ENCODE measurements around the gene CAPN10.

Gene CAPN10

DNA sequence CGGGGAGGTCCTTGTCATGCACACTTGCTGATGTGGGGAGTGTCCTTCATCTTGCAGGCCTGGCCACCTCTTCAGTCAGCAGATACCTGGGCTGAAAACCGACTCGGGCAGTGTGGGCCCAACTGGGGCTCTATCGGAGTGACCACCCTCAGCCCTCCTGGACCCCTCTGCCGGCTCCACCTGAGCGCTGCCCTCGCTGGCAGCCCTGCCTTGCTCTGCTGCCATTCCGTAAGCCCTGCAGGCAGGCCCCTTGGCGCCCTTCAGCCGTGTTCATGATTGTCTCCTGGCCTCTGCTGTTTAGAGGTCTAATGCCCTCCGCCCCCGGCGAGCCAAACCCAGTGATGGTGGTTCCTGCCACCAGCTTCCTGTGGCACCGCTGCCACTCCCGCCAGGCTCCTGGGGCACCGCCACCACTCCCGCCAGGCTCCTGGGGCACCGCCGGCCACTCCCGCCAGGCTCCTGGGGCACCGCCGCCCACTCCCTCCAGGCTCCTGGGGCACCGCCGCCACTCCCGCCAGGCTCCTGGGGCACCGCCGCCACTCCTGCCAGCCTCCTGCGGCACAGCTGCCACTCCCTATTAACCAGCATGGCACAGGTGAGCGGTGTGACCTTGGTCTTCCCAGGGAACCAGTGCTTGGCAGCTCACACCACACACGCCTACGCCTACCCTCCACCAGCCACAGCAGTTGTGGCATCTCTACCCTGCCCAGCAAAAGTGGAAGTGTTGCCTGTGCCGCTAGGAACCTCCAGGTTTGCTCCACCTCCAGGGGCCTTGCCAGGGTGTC lies 15.9 kb downstream of the CAPN10 start:
- CTCF ChIA-PET = interaction anchor here (1.0 kb wide), 1 partner anchor 14 kb away, joined by 4 read pairs; no protein-coding TSS in a partner anchor
- H3K36me3 Mint-ChIP-seq = peaks cover 2% of the 10 kb centered on the region
- no peaks in the 10 kb centered on the region for H3K4me1 Mint-ChIP-seq
- no peak overlapping the region for H3K27ac Mint-ChIP-seq
- H3K4me3 Mint-ChIP-seq = no peak overlapping the region
- H3K27me3 Mint-ChIP-seq = no peaks in the 10 kb centered on the region
- H3K9me3 Mint-ChIP-seq = no peaks in the 10 kb centered on the region
- DNase-seq = peak; percentile 18

DNA sequence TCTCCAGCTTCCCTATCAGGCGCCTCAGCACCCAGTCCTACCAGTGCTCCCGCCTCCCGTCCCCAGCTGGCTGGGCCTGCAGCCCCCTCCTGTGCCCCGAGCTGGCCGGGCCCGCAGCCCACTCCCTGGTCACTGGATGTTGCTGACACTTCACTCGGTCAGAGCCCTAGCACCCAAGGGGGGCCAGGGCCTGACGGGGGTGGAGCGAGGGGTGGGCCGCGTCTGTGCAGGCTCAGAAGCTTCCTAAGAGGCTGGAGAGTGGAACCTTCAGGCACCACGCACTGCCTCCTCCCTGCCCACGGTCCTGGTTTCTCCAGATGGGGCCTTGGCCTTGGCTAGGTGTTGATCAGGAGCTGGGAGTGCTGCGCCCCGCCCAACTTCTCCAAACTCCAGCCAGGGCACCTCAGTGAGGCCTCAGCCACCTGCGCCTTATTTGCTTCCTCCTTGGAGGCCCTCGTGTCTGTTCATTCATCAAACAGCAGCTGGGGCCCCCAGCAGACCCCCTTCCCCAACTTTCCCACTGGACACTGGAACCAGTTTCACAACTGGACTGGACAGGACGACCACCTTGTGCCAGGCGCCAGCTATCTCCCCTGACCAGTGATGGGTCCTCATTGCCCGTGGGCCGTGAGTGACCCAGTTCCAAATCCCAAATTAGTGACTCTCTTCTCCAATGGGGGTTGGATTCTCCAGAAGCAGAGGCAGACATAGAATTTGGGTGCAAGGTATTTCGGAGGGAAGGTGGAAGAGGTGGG lies 16.7 kb downstream of the CAPN10 start:
- Mint-ChIP-seq H3K4me3 (no peak overlapping the region), H3K9me3 (no peaks in the 10 kb centered on the region), H3K36me3 (peaks cover 2% of the 10 kb centered on the region), H3K27me3 (no peaks in the 10 kb centered on the region), H3K4me1 (no peaks in the 10 kb centered on the region), H3K27ac (no peak overlapping the region)
- CTCF ChIA-PET = interaction anchor here (1.0 to 1.6 kb wide), 2 partner anchors 15 to 38 kb away, joined by 3 to 4 read pairs; no protein-coding TSS in a partner anchor
- peak; percentile 14 for DNase-seq

GRCh38 chr2:240603846-240604245 lies 17.3 kb downstream of the CAPN10 start:
- Mint-ChIP-seq H3K27ac (no peak overlapping the region), H3K9me3 (no peaks in the 10 kb centered on the region), H3K36me3 (peaks cover 2% of the 10 kb centered on the region), H3K4me3 (no peak overlapping the region), H3K4me1 (no peaks in the 10 kb centered on the region), H3K27me3 (no peaks in the 10 kb centered on the region)
- DNase-seq = peak; percentile 12
- CTCF ChIA-PET = interaction anchor here (1.0 to 1.6 kb wide), 3 partner anchors 16 to 38 kb away, joined by 3 to 4 read pairs (median 3); no protein-coding TSS in a partner anchor

DNA sequence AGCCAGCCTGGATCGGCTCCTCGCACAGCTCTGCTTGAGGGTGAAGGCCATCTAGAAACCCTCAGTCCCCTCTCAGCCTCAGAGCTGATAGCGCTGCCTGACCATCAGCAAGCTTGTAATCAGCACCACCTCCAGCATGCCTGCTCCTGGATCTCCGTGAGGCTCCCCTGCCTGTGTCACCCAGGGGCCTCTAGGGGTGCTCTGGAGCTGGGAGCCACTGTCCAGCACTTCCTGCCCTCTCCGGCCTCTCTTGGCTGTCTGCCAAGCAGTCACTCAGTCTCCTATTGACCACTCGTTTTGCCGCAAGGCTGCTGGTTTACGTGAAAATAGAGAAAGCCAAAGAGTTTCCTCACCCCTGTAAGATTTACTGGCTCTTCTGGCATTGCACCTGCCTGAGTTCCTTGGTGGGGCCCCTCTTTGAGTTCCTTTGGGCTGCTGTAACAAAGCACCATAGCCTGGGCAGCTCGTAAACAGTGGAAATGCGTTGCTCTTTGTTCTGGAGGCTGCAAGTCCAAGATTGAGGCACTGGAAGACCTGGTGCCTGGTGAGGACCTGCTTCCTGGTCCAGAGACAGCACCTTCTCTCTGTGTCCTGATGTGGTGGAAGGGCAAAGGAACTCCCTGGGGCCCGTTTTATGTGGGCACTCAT lies 17.9 kb downstream of the CAPN10 start:
- Mint-ChIP-seq H3K27me3 (no peaks in the 10 kb centered on the region), H3K4me3 (no peak overlapping the region), H3K27ac (no peak overlapping the region), H3K36me3 (peaks cover 2% of the 10 kb centered on the region), H3K9me3 (no peaks in the 10 kb centered on the region), H3K4me1 (no peaks in the 10 kb centered on the region)
- peak; percentile 18 for DNase-seq
- CTCF ChIA-PET = interaction anchor here (1.0 to 1.6 kb wide), 2 partner anchors 17 to 39 kb away, joined by 3 read pairs; no protein-coding TSS in a partner anchor

DNA sequence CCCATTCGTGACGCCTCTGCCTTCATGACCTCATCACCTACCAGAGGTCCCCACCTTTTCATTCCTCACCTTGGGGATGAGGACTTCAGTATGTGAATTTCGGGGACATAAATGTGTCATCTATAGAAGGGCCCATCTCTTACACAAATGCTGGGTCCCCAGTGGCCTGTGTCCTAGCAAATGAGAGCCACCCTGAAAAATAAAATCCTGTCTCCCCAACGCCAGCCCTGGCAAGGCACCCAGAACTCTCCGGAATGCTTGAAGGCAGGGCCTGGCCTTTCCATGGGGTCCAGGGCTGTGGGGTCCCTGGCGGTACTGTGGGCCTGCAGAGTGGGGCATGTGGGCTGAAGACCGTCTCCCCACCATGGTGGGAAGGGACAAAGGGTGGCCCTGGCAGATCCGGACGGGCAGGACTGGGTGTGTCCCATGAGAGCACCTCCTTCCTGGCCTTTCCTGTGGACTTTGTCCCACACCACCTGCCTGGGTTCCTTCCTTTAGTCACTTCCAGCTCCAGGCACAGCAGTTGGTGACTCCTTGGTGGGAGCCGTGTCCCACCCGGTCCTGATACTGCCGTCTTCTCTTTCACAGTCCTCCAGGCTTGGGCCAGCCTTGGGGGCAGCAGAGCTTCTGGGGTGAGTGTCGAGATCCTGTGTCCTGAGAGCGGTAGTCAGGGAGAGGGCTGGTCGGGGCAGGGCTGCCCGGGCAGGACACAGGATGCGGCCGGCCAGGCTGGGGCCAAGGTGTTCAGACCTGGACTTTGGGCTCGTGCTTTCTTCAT lies 18.6 kb downstream of the CAPN10 start:
- H3K4me3 Mint-ChIP-seq = no peak overlapping the region
- no peaks in the 10 kb centered on the region for H3K9me3 Mint-ChIP-seq
- DNase-seq = no peak
- H3K4me1 Mint-ChIP-seq = no peaks in the 10 kb centered on the region
- no peak overlapping the region for H3K27ac Mint-ChIP-seq
- CTCF ChIA-PET = interaction anchor here (1.3 to 1.4 kb wide), 2 partner anchors 18 to 40 kb away, joined by 3 to 5 read pairs; partner anchors contain the start of gene CAPN10
- H3K27me3 Mint-ChIP-seq = no peaks in the 10 kb centered on the region
- no peaks in the 10 kb centered on the region for H3K36me3 Mint-ChIP-seq

GRCh38 chr2:240605867-240606743 lies 19.6 kb downstream of the CAPN10 start:
- no peaks in the 10 kb centered on the region for H3K27me3 Mint-ChIP-seq
- H3K4me3 Mint-ChIP-seq = no peak overlapping the region

GRCh38 chr2:240611601-240612210 lies 25.2 kb downstream of the CAPN10 start:
- peaks cover 3% of the 10 kb centered on the region for H3K9me3 Mint-ChIP-seq
- peak overlapping the region; percentile 50 for H3K27ac Mint-ChIP-seq
- peak; percentile 44 for DNase-seq
- H3K27me3 Mint-ChIP-seq = no peaks in the 10 kb centered on the region
- H3K4me3 Mint-ChIP-seq = peak overlapping the region; percentile 16
- no peaks in the 10 kb centered on the region for H3K4me1 Mint-ChIP-seq
- H3K36me3 Mint-ChIP-seq = peaks cover 1% of the 10 kb centered on the region
- CTCF ChIA-PET = interaction anchor here (1.1 kb wide), 1 partner anchor 108 kb away, joined by 3 read pairs; no protein-coding TSS in a partner anchor

More at GRCh38 chr2:240605867-240606743, 19.6 kb downstream of the CAPN10 start:
- Mint-ChIP-seq H3K36me3 (no peaks in the 10 kb centered on the region), H3K9me3 (no peaks in the 10 kb centered on the region), H3K27ac (no peak overlapping the region), H3K4me1 (no peaks in the 10 kb centered on the region)
- CTCF ChIA-PET = interaction anchor here (1.3 to 1.4 kb wide), 2 partner anchors 19 to 41 kb away, joined by 3 to 5 read pairs; partner anchors contain the start of gene CAPN10
- DNase-seq = peak; percentile 16

- Mint-ChIP-seq H3K27me3 (no peaks in the 10 kb centered on the region), H3K27ac (no peak overlapping the region), H3K4me3 (no peak overlapping the region), H3K9me3 (peaks cover 8% of the 10 kb centered on the region), H3K4me1 (peaks cover 2% of the 10 kb centered on the region), H3K36me3 (peaks cover 8% of the 10 kb centered on the region)
- DNase-seq = no peak
- CTCF ChIA-PET = no interaction called here
These were observed 27.2 kb downstream of the CAPN10 start for GRCh38 chr2:240613781-240614180.

- Mint-ChIP-seq H3K36me3 (peaks cover 11% of the 10 kb centered on the region), H3K27ac (no peak overlapping the region), H3K4me3 (no peak overlapping the region), H3K9me3 (peaks cover 8% of the 10 kb centered on the region), H3K4me1 (peaks cover 4% of the 10 kb centered on the region), H3K27me3 (no peaks in the 10 kb centered on the region)
- CTCF ChIA-PET = no interaction called here
- DNase-seq = no peak
These were observed 27.9 kb downstream of the CAPN10 start for GRCh38 chr2:240614391-240614790.

- Mint-ChIP-seq H3K4me3 (no peak overlapping the region), H3K9me3 (peaks cover 8% of the 10 kb centered on the region), H3K36me3 (peaks cover 11% of the 10 kb centered on the region), H3K27me3 (peaks cover 4% of the 10 kb centered on the region), H3K27ac (no peak overlapping the region), H3K4me1 (peaks cover 8% of the 10 kb centered on the region)
- DNase-seq = peak; percentile 4
- CTCF ChIA-PET = no interaction called here
These were observed 28.9 kb downstream of the CAPN10 start for GRCh38 chr2:240615396-240615795.

GRCh38 chr2:240615820-240616547 lies 29.4 kb downstream of the CAPN10 start:
- DNase-seq = peak; percentile 5
- CTCF ChIA-PET = interaction anchor here (1.0 to 1.2 kb wide), 3 partner anchors 8 to 20 kb away, joined by 4 read pairs; partner anchors contain the start of gene GPR35
- H3K4me1 Mint-ChIP-seq = peaks cover 13% of the 10 kb centered on the region

More at GRCh38 chr2:240615820-240616547, 29.4 kb downstream of the CAPN10 start:
- Mint-ChIP-seq H3K27me3 (peaks cover 4% of the 10 kb centered on the region), H3K4me3 (no peak overlapping the region), H3K36me3 (peaks cover 11% of the 10 kb centered on the region), H3K27ac (no peak overlapping the region), H3K9me3 (peaks cover 8% of the 10 kb centered on the region)
